ENCODE measurements around the gene NSUN4.

DNA sequence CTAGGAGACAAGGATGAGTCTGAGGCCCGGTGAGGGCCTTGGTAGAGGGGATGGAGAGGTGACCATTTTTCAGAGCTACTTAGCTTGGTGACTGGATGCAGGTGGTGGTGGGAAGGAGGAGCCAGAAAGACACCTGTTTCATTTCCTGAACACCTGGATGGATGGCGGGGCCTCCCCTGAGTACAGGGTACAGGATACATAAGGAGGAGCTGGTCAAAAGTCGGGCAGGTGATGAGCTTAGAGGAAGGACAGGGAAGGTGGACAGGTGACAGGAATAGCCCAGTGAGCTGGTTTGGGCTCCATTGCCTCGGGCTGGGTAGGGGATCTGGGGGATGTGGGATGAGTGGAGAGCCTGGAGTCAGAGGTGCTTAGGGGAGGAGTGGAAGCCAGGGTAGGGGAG, 59.8 kb downstream of the NSUN4 start:
- TF ChIP-seq POLR2A (IDR thresholded peaks at IDR 0.05) (no peak), CTCF (IDR thresholded peaks at IDR 0.05) (no peak)
